Measurements from ENCODE around the gene CIC. TPM values are rescaled to one million over a fixed set of nuclear protein-coding genes. Genes with fewer than 3 reads are reported as not detected.
A peak's percentile ranks its signal among the peaks of the same experiment; 100 is the strongest.

Gene CIC
- total and polyA plus RNA-seq, 9 of the 15 experiments (the other 6 are each of a cell fraction or from before 2014, with no cell fraction given) = 0.07 to 44.7 (median 8.6) TPM

GRCh38 chr19:42244347-42245220, 24.5 kb upstream of the CIC start (continued):
- TF ChIP-seq SAFB2 (IDR thresholded peaks at IDR 0.05; ENCODE audit: borderline replicate concordance, low read depth, low read length, severe bottlenecking) (no peak), ZNF253 (CRISPR knock-in tag; conservative IDR thresholded peaks at IDR 0.05) (no peak), ERF (CRISPR knock-in tag; IDR thresholded peaks at IDR 0.05) (peak; percentile 72; the same call in 1 of the 2 replicates), POLR2AphosphoS5 (IDR thresholded peaks at IDR 0.05; ENCODE audit: control insufficient read depth, insufficient read depth, low read depth, low read length) (no peak), TRIM28 (IDR thresholded peaks at IDR 0.05) (no peak), SUPT5H (IDR thresholded peaks at IDR 0.05) (no peak; the same call in none of the 2 replicates), ZEB2 (IDR thresholded peaks at IDR 0.05) (no peak), POLR3G (IDR thresholded peaks at IDR 0.05; ENCODE audit: extremely low read depth, insufficient read length, insufficient replicate concordance) (no peak), RBFOX2 (IDR thresholded peaks at IDR 0.05; ENCODE audit: low read depth, low read length) (0 out of 2 replicates have a peak, but pooled peaks have one; percentile 22), TAF15 (IDR thresholded peaks at IDR 0.05; ENCODE audit: low read depth, low read length) (no peak), MTF1 (CRISPR knock-in tag; IDR thresholded peaks at IDR 0.05; ENCODE audit: borderline replicate concordance) (no peak), SP1 (CRISPR knock-in tag; IDR thresholded peaks at IDR 0.05) (no peak), ZNF511 (CRISPR knock-in tag; IDR thresholded peaks at IDR 0.05) (no peak), PTBP1 (IDR thresholded peaks at IDR 0.05; ENCODE audit: low read depth, low read length) (no peak), MCM2 (IDR thresholded peaks at IDR 0.05; ENCODE audit: low read depth) (no peak), CBX2 (IDR thresholded peaks at IDR 0.05; ENCODE audit: insufficient read depth, low read length, poor library complexity, severe bottlenecking) (no peak), GATA2 (CRISPR knock-in tag; IDR thresholded peaks at IDR 0.05) (no peak), ZNF431 (CRISPR knock-in tag; IDR thresholded peaks at IDR 0.05) (no peak), PTRF (tag; IDR thresholded peaks at IDR 0.05) (no peak), CREBBP (IDR thresholded peaks at IDR 0.05; ENCODE audit: low read depth, low read length) (no peak), MEIS2 (IDR thresholded peaks at IDR 0.05; ENCODE audit: partially characterized antibody) (no peak), SETDB1 (IDR thresholded peaks at IDR 0.05; ENCODE audit: low read length) (no peak)
- TF ChIP-seq, protein P1, sequence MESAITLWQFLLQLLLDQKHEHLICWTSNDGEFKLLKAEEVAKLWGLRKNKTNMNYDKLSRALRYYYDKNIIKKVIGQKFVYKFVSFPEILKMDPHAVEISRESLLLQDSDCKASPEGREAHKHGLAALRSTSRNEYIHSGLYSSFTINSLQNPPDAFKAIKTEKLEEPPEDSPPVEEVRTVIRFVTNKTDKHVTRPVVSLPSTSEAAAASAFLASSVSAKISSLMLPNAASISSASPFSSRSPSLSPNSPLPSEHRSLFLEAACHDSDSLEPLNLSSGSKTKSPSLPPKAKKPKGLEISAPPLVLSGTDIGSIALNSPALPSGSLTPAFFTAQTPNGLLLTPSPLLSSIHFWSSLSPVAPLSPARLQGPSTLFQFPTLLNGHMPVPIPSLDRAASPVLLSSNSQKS (CRISPR knock-in tag; IDR thresholded peaks at IDR 0.05) = peak; percentile 23; the same call in 1 of the 2 replicates
- TF ChIP-seq, protein P2, sequence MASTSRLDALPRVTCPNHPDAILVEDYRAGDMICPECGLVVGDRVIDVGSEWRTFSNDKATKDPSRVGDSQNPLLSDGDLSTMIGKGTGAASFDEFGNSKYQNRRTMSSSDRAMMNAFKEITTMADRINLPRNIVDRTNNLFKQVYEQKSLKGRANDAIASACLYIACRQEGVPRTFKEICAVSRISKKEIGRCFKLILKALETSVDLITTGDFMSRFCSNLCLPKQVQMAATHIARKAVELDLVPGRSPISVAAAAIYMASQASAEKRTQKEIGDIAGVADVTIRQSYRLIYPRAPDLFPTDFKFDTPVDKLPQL (IDR thresholded peaks at IDR 0.05; ENCODE audit: extremely low read depth, insufficient read length) = no peak
